Activated CD8-positive, alpha-beta memory T cell treated with anti-CD3 and anti-CD28 coated beads for 36 hours (primary cell): ENCODE results near the gene RNF6. TPM values are rescaled to one million over a fixed set of nuclear protein-coding genes. Genes with fewer than 3 reads are reported as not detected.

ENCODE experiments used
- CTCF ChIA-PET: fragments of 350-600 bp; sonication (Branson Sonifier 250); formaldehyde crosslinking; loops from one replicate; lab custom pipeline; 2021; ENCODE audit warnings: antibody characterized with exemption; lab: Charles Lee
- POLR2A ChIA-PET: fragments of 350-600 bp; sonication (Branson Sonifier 250); formaldehyde crosslinking; loops from one replicate; lab custom pipeline; 2021; ENCODE audit warnings: antibody characterized with exemption; lab: Charles Lee
- total RNA-seq, 2 experiments: library from RNA; stranded (reverse); gene quantifications; one replicate each; pipeline ENCODE4 v1.2.3, GENCODE V29; 2021

The RNF6 gene
- total RNA-seq, 2 experiments from 2014 or later: 53.3 to 53.5 TPM

GRCh38 chr13:26228096-26228495, 6.0 kb upstream of the RNF6 start:
- CTCF ChIA-PET: interaction anchor here (1.5 kb wide), 1 partner anchor 42 kb away, joined by 3 read pairs; no protein-coding TSS in a partner anchor
- POLR2A ChIA-PET: no interaction called here

GRCh38 chr13:26227166-26227971, 5.3 kb upstream of the RNF6 start:
- CTCF ChIA-PET: interaction anchor here (1.5 kb wide), 1 partner anchor 41 kb away, joined by 3 read pairs; no protein-coding TSS in a partner anchor
- POLR2A ChIA-PET: no interaction called here

GRCh38 chr13:26225896-26226617, 3.9 kb upstream of the RNF6 start:
- POLR2A ChIA-PET: no interaction called here
- CTCF ChIA-PET: no interaction called here

GRCh38 chr13:26222520-26223046, 469 bp upstream of the RNF6 start:
- ChIA-PET CTCF (interaction anchor here (0.8 to 2.0 kb wide), 2 partner anchors 11 to 37 kb away, joined by 3 to 17 read pairs; no protein-coding TSS in a partner anchor), POLR2A (interaction anchor here (1.4 to 1.6 kb wide), 2 partner anchors 33 to 37 kb away, joined by 3 to 8 read pairs; no protein-coding TSS in a partner anchor)

GRCh38 chr13:26221399-26221720, 754 bp downstream of the RNF6 start:
- CTCF ChIA-PET: interaction anchor here (2.0 kb wide), 1 partner anchor 36 kb away, joined by 17 read pairs; no protein-coding TSS in a partner anchor

GRCh38 chr13:26220575-26220974, 1.5 kb downstream of the RNF6 start:
- ChIA-PET POLR2A (interaction anchor here (1.1 kb wide), 1 partner anchor 10 kb away, joined by 5 read pairs; no protein-coding TSS in a partner anchor), CTCF (interaction anchor here (2.0 kb wide), 1 partner anchor 35 kb away, joined by 17 read pairs; no protein-coding TSS in a partner anchor)

More at GRCh38 chr13:26221399-26221720, 754 bp downstream of the RNF6 start:
- POLR2A ChIA-PET: interaction anchor here (1.1 to 1.6 kb wide), 2 partner anchors 11 to 34 kb away, joined by 3 to 5 read pairs; no protein-coding TSS in a partner anchor

GRCh38 chr13:26219726-26220125, 2.4 kb downstream of the RNF6 start:
- ChIA-PET POLR2A (no interaction called here), CTCF (no interaction called here)

GRCh38 chr13:26216042-26216441, 6.1 kb downstream of the RNF6 start:
- ChIA-PET POLR2A (no interaction called here), CTCF (interaction anchor here (1.2 kb wide), 1 partner anchor 12 kb away, joined by 3 read pairs; no protein-coding TSS in a partner anchor)

- ChIA-PET POLR2A (no interaction called here), CTCF (no interaction called here)
Observed at GRCh38 chr13:26213982-26214381, 8.1 kb downstream of the RNF6 start.

- ChIA-PET POLR2A (no interaction called here), CTCF (no interaction called here)
Observed at GRCh38 chr13:26213345-26213744, 8.8 kb downstream of the RNF6 start.

- CTCF ChIA-PET: no interaction called here
- POLR2A ChIA-PET: no interaction called here
Observed at GRCh38 chr13:26208287-26208686, 13.8 kb downstream of the RNF6 start.

GRCh38 chr13:26202365-26202972, 19.6 kb downstream of the RNF6 start:
- CTCF ChIA-PET: no interaction called here
- POLR2A ChIA-PET: no interaction called here

- ChIA-PET CTCF (no interaction called here), POLR2A (no interaction called here)
Observed at GRCh38 chr13:26200811-26201210, 21.3 kb downstream of the RNF6 start.

- ChIA-PET POLR2A (no interaction called here), CTCF (no interaction called here)
Observed at GRCh38 chr13:26198116-26198515, 24.0 kb downstream of the RNF6 start.

- POLR2A ChIA-PET: no interaction called here
- CTCF ChIA-PET: no interaction called here
Observed at GRCh38 chr13:26197298-26197697, 24.8 kb downstream of the RNF6 start.

- ChIA-PET POLR2A (interaction anchor here (0.7 to 1.5 kb wide), 2 partner anchors 30 to 277 kb away, joined by 5 to 12 read pairs; no protein-coding TSS in a partner anchor), CTCF (interaction anchor here (1.2 to 3.1 kb wide), 4 partner anchors 35 to 533 kb away, joined by 3 to 41 read pairs (median 10); partner anchors contain the start of gene RNF6)
Observed at GRCh38 chr13:26186995-26187394, 35.1 kb downstream of the RNF6 start.

- ChIA-PET CTCF (interaction anchor here (0.7 to 3.4 kb wide), 8 partner anchors 10 to 898 kb away, joined by 3 to 41 read pairs (median 4); partner anchors contain the start of gene RNF6), POLR2A (interaction anchor here (0.7 to 1.9 kb wide), 4 partner anchors 31 to 1454 kb away, joined by 3 to 12 read pairs (median 6); partner anchors contain the start of gene RNF6)
Observed at GRCh38 chr13:26186118-26186870, 35.8 kb downstream of the RNF6 start.

GRCh38 chr13:26185720-26186117, 36.4 kb downstream of the RNF6 start:
- CTCF ChIA-PET: interaction anchor here (1.2 to 3.4 kb wide), 7 partner anchors 10 to 534 kb away, joined by 3 to 41 read pairs (median 4); partner anchors contain the start of gene RNF6

More at GRCh38 chr13:26185720-26186117, 36.4 kb downstream of the RNF6 start:
- POLR2A ChIA-PET: interaction anchor here (1.9 kb wide), 1 partner anchor 37 kb away, joined by 8 read pairs; the partner anchor contains the start of gene RNF6
